Sigmoid colon (tissue), 7 donors: ENCODE data around the gene CFAP61. TPM values are rescaled to one million over a fixed set of nuclear protein-coding genes. Genes with fewer than 3 reads are reported as not detected.
A peak's percentile ranks its signal among the peaks of the same experiment; 100 is the strongest.

ENCODE experiments used
- DNase-seq: peaks from one replicate; pipeline ENCODE4 v3.0.0-alpha.2; 2019
- H3K27ac ChIP-seq, 4 donors: fragments of 200-600 bp; sonication (generic); one replicate each; pipeline ENCODE4 v1.5.1; 2016 to 2019; ENCODE audit warnings: mild to moderate bottlenecking in 1 of 4
- H3K27me3 ChIP-seq, 3 donors: fragments of 200-600 bp; sonication (generic); one replicate each; pipeline ENCODE4 v1.5.1; 2019; ENCODE audit warnings: mild to moderate bottlenecking in 1 of 3
- H3K36me3 ChIP-seq, 4 donors: fragments of 200-600 bp; sonication (generic); one replicate each; pipeline ENCODE4 v1.5.1; 2016 to 2019
- H3K4me1 ChIP-seq, 4 donors: fragments of 200-600 bp; sonication (generic); one replicate each; pipeline ENCODE4 v1.5.1; 2017 to 2019
- H3K4me3 ChIP-seq, 4 donors: fragments of 200-600 bp; sonication (generic); one replicate each; pipeline ENCODE4 v1.5.1; 2017 to 2019; ENCODE audit warnings: mild to moderate bottlenecking in 2 of 4, moderate library complexity in 1 of 4
- H3K9me3 ChIP-seq, 4 donors: fragments of 200-600 bp in 3 of 4; sonication (generic) in 3 of 4; one replicate each; pipeline versions ENCODE4 v1.5.1 to v1.6.1; 2013 to 2019
- EP300 ChIP-seq, 4 donors: sonication (generic); formaldehyde crosslinking; IDR thresholded peaks; one replicate each; pipeline ENCODE4 v1.6.1; 2017; ENCODE audit warnings: antibody characterized with exemption in 4 of 4
- POLR2A ChIP-seq, 2 donors: fragments of 450-650 bp; IDR thresholded peaks; one replicate each; pipeline ENCODE4 v1.6.1; 2016; ENCODE audit warnings: antibody characterized with exemption in 2 of 2, mild to moderate bottlenecking in 2 of 2, moderate library complexity in 2 of 2
- POLR2AphosphoS5 ChIP-seq, 4 donors: sonication (generic); formaldehyde crosslinking; IDR thresholded peaks; one replicate each; pipeline ENCODE4 v1.6.1; 2017; ENCODE audit warnings: antibody characterized with exemption in 4 of 4
- WGBS, 2 donors: extraction: QIAGEN DNeasy Blood & Tissue Kit; methylation state at CpG; one replicate each; pipeline ENCODE4 v1.1.7; 2013; 5-methylcytosine and 5-hydroxymethylcytosine counted together
- intact Hi-C: fragments of 100-400 bp; cut with DNase I; formaldehyde crosslinking; loops from one replicate; pipeline ENCODE4 v1.15.1; 2023
- polyA plus RNA-seq, 3 donors: library from polyadenylated mRNA; stranded (reverse); fragments of 200-250 nt; gene quantifications; one replicate each; pipeline ENCODE4 v1.2.3, GENCODE V29; 2013
- total RNA-seq, 4 donors: library from RNA; depleted of rRNA; stranded (reverse); fragments of >200 nt; gene quantifications; one replicate each; pipeline ENCODE4 v1.1.0, GENCODE V29; 2016
- TF ChIP-seq, protein P1 (sequence below), 4 experiments: fragments of 450-650 bp in 3 of 4; fragments of 200-600 bp in 1 of 4; IDR thresholded peaks; one replicate each; pipeline ENCODE4 v1.5.1; 2016 to 2019; ENCODE audit warnings: antibody characterized with exemption in 4 of 4, mild to moderate bottlenecking in 3 of 4, moderate library complexity in 2 of 4
- donor health status: healthy with polysubstance abuse.
- donor health status: Bipolar disorder and iron deficiency.
- donor health status: healthy.

CFAP61 gene
- total and polyA plus RNA-seq, 7 donors = 0.15 to 2.0 (median 0.44) TPM; not detected in 3

DNA sequence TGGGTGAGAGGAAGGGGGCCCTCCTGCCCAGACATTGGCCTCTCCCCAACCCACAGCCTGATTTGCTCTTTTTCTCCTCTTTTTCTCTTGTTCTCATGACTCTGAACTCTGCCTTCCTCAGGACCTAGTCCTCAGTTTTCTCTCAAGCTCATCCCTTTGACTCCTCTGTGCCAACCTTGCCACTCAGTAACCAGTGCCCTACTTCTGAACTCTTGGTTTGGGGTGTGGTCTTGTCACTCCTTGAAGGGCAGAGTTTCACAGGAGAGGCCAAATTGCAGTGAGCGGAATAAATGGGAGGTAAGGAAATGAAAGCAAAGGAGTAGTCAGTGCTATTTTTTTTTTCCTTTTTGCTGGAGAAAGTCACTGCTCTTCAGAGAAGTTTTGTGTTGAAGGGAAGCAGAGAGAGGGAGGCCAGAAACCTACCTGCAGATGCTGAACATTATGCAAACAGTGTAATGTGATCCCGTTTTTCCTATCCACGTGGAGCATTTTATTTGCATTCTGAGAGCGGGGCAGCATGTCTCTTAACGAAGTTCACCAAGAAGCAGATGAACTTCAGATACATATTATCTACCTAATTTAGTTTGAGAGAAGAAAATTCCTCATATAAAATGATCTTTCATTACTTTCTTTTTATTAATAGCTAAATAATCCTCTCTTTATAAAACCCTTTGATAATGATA lies 26.9 kb downstream of the CFAP61 start:
- 9 to 47% methylated on average over 5 of the region's 5 CpGs for WGBS, 2 donors
- no peaks in the 10 kb centered on the region for H3K36me3 ChIP-seq
- H3K4me3 ChIP-seq = no peak overlapping the region
- no peak overlapping the region for H3K27ac ChIP-seq
- no peak for DNase-seq
- H3K9me3 ChIP-seq = no peaks in the 10 kb centered on the region
- TF ChIP-seq, protein P1, sequence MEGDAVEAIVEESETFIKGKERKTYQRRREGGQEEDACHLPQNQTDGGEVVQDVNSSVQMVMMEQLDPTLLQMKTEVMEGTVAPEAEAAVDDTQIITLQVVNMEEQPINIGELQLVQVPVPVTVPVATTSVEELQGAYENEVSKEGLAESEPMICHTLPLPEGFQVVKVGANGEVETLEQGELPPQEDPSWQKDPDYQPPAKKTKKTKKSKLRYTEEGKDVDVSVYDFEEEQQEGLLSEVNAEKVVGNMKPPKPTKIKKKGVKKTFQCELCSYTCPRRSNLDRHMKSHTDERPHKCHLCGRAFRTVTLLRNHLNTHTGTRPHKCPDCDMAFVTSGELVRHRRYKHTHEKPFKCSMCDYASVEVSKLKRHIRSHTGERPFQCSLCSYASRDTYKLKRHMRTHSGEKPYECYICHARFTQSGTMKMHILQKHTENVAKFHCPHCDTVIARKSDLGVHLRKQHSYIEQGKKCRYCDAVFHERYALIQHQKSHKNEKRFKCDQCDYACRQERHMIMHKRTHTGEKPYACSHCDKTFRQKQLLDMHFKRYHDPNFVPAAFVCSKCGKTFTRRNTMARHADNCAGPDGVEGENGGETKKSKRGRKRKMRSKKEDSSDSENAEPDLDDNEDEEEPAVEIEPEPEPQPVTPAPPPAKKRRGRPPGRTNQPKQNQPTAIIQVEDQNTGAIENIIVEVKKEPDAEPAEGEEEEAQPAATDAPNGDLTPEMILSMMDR (IDR thresholded peaks at IDR 0.05) = no peak
- no peak for TF ChIP-seq EP300 (IDR thresholded peaks at IDR 0.05)
- TF ChIP-seq POLR2A (IDR thresholded peaks at IDR 0.05) = no peak
- no peak for TF ChIP-seq POLR2AphosphoS5 (IDR thresholded peaks at IDR 0.05)
- H3K27me3 ChIP-seq = no peaks in the 10 kb centered on the region
- peaks cover 0 to 7% (median 0%) of the 10 kb centered on the region in 4 donors for H3K4me1 ChIP-seq
- intact Hi-C loops = no loop called here

DNA sequence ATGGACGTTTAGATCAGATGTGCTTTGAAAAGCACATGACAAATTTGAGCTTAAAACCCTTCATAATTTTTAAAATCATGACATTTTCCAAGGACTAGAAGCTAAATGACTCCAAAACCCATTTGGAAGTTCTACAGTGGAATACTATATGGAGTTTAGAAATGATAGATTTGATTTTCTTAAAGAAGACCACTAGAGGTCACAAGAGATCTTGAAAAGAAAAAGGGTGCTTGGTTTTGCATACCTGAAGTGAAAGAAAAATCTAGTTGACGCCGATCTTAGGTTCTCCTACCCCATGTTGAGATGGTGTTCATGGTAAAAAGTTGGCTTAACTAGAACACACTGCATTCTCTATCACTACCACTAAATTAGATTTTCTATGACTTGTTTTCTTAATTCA lies 31.5 kb downstream of the CFAP61 start:
- Histone ChIP-seq H3K36me3 (no peaks in the 10 kb centered on the region), H3K4me1 (peaks cover 0 to 20% (median 1%) of the 10 kb centered on the region in 4 donors), H3K27ac (peak overlapping the region in 1 of 4 donors; percentile 33), H3K4me3 (no peak overlapping the region), H3K9me3 (no peaks in the 10 kb centered on the region), H3K27me3 (no peaks in the 10 kb centered on the region)
- DNase-seq = no peak
- TF ChIP-seq, protein P1 (IDR thresholded peaks at IDR 0.05) = peak in 2 of 4 experiments; percentile 17 to 24
- no peak for TF ChIP-seq POLR2A (IDR thresholded peaks at IDR 0.05)
- no peak for TF ChIP-seq POLR2AphosphoS5 (IDR thresholded peaks at IDR 0.05)
- no peak for TF ChIP-seq EP300 (IDR thresholded peaks at IDR 0.05)
- WGBS, 2 donors = 0 to 10% methylated on average over 3 of the region's 3 CpGs
- intact Hi-C loops = loop anchor here (5.0 kb wide), 2 partner anchors 153 to 483 kb away; no protein-coding TSS in a partner anchor

DNA sequence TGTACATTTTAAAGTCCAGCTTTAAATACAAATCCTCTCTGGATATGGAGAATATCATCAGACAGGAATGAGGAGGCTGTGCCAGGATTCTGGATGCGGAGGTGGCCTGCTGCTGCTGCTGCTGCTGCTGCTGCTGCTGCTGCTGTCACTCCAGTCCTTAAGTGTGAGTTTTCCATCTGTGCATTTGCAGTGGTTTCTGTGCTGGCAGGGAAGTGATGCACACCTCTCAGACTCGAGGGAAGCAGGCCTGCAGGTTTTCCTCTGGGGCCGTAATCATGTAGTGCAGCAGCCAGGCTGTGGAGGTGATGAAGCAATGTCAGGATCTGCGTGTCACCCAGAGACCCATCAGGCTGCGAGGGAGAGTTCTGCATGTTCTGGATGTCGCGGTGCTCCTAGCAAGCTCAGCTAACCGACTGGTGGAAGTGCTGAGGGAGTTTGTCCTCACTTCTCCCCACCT lies 32.0 kb downstream of the CFAP61 start:
- intact Hi-C loops = loop anchor here (5.0 kb wide), 2 partner anchors 153 to 483 kb away; no protein-coding TSS in a partner anchor
- peak overlapping the region in 1 of 4 donors; percentile 33 for H3K27ac ChIP-seq
- H3K9me3 ChIP-seq = no peaks in the 10 kb centered on the region
- no peaks in the 10 kb centered on the region for H3K27me3 ChIP-seq
- H3K4me1 ChIP-seq = peaks cover 0 to 20% (median 1%) of the 10 kb centered on the region in 4 donors
- no peak overlapping the region for H3K4me3 ChIP-seq
- no peak for TF ChIP-seq EP300 (IDR thresholded peaks at IDR 0.05)
- no peak for TF ChIP-seq POLR2AphosphoS5 (IDR thresholded peaks at IDR 0.05)
- TF ChIP-seq, protein P1 (IDR thresholded peaks at IDR 0.05) = no peak
- no peak for TF ChIP-seq POLR2A (IDR thresholded peaks at IDR 0.05)
- no peak for DNase-seq
- H3K36me3 ChIP-seq = no peaks in the 10 kb centered on the region
- 79% methylated on average over 8 of the region's 8 CpGs for WGBS, 2 donors

DNA sequence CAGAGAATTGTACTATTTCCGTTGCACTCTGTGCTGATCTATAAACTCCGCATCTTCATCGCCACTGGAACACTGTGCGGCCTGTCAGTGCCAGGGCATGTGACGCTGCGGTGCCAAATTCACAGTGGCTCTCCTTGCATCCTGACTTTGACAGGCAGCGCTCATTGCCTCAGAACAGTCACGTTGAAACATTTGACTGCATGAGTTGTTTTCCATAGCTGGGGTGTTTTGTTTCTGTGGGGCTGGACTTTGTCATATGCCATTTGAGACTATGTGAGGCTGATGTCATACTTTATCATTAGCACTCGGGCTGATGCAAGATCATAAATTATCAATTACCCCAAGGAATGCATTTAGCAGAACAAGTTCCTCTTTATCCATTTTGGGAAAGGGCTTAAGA lies 32.7 kb downstream of the CFAP61 start:
- no peaks in the 10 kb centered on the region for H3K9me3 ChIP-seq
- intact Hi-C loops = no loop called here
- no peak overlapping the region for H3K4me3 ChIP-seq
- 86% methylated on average over 9 of the region's 9 CpGs for whole genome bisulfite sequencing, 2 donors
- TF ChIP-seq EP300 (IDR thresholded peaks at IDR 0.05) = no peak
- no peak for DNase-seq
- H3K27me3 ChIP-seq = no peaks in the 10 kb centered on the region
- peaks cover 0 to 20% (median 1%) of the 10 kb centered on the region in 4 donors for H3K4me1 ChIP-seq
- H3K27ac ChIP-seq = peak overlapping the region in 1 of 4 donors; percentile 21
- H3K36me3 ChIP-seq = no peaks in the 10 kb centered on the region

DNA sequence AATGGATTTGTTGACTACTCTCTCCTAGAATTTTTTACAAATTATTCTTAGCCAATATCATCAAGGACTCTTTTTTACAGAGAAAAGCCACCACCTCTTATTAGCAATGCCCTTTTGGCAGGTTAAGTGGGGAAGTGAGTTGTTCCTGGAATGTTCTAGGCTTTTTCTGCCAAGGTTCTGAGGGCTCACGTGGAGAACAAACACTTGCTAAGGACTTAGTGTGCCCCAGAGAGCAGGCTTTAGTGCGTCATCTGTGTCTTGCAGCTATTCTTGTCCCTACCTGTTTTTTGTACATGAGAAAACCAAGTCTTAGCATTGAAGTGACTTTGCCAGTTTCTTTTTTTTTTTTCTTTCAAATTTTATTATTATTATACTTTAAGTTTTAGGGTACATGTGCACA lies 33.5 kb downstream of the CFAP61 start:
- H3K27me3 ChIP-seq = no peaks in the 10 kb centered on the region
- no peak overlapping the region for H3K27ac ChIP-seq
- TF ChIP-seq, protein P1 (IDR thresholded peaks at IDR 0.05) = no peak
- TF ChIP-seq POLR2A (IDR thresholded peaks at IDR 0.05) = no peak
- peak in 2 of 4 donors; percentile 51 to 96 for TF ChIP-seq EP300 (IDR thresholded peaks at IDR 0.05)
- TF ChIP-seq POLR2AphosphoS5 (IDR thresholded peaks at IDR 0.05) = peak in 2 of 4 donors; percentile 33 to 65
- no peaks in the 10 kb centered on the region for H3K9me3 ChIP-seq
- 58 to 78% methylated on average over 2 of the region's 2 CpGs for WGBS, 2 donors
- no peak overlapping the region for H3K4me3 ChIP-seq
- DNase-seq = no peak
- H3K36me3 ChIP-seq = no peaks in the 10 kb centered on the region
- H3K4me1 ChIP-seq = peaks cover 0 to 20% (median 1%) of the 10 kb centered on the region in 4 donors
- intact Hi-C loops = no loop called here
